GM21367 (cell line): ENCODE results near the gene COPE.
"Not testable (repeated sequence)": the region's sequence is repeated elsewhere in the genome, so short reads cannot be mapped to it uniquely, and the experiment has no call there.

Experiments
- ATAC-seq: cut with Tn5 transposase; IDR thresholded peaks from one replicate; pipeline ENCODE4 v1.9.1; 2021; ENCODE audit not compliant: unreplicated experiment

COPE gene

GRCh38 chr19:18908917-18909619 is 10.1 kb downstream of the COPE start:
- ATAC-seq: no peak

DNA sequence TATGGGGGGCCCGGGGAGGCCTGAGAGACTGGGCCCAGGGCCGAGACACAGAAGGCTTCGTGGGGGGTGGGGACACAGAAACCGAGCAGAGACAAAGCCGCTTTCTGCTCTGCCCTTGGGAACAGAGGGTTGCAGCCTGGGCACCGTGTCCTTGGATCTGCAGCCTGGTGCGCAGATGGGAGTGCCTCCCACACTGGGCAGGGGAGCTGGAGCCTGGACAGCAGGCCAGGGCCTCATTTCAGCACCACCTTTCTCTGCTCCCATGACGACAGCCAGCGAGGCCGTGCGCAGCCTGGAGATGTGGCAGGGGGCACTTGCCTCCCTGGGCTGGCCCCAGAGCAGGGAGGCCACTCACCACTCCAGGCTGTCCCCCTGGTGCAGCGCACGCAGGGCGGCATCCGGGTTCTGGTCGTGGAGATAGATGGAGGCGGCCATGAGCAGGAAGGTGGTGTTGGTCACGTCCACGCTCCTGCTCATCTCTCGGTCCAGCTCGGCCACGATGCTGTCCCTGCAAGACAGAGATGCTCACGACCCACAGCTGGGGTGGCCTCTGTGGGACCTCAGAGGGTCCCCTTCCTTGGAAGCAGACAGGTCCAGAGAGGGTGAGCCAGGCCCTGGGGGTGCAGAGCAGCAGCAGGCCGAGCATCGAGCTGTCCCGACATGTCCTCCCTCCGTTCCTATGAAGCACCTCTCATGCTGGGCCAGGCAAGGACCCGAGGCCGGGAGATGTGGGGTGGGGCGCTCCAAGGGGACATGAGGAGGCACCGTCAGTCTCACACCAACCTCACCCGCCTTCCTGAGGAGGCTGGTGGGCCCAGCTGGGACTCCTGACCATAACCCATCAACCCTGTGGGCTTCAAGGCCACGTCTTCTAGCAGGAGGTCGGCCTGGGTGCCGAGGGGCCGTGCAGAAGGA is 12.3 kb downstream of the COPE start:
- ATAC-seq: no peak

DNA sequence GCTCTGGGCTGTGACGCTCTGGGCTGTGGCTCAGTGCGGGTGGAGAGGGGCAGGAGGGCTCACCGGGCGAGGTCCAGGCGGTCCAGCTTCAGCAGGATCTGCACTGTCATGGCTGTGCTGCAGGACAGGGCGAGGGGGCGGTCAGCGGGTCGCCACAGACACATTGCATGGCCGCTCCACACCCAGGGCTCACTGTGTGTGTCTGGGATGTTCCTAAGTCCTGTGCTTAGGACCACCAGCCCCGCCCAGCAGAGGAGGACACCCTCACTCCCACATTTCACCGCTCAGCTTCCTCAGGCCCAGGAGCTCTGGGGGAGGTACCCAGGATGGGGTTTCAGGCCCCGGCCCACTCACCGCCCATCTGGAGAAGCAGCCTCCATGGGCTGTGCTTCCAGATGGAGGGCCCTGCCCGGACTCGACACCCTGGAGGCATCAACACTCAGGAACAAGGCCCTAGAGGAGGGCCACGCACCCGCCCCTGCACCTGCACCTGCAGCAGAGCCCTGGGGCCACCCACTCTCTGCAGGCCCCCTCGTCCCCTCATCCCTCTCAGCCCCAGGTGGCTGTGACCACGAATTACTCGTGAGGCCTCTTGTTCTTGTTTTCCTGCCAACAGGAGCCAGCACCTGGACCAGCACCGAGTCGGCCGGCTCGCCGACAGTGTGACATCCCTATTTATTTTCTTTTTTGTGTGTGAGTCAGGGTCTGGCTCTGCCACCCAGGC is 13.5 kb downstream of the COPE start:
- no peak for ATAC-seq

- ATAC-seq: no peak
These were observed 14.1 kb downstream of the COPE start for GRCh38 chr19:18905058-18905456.

DNA sequence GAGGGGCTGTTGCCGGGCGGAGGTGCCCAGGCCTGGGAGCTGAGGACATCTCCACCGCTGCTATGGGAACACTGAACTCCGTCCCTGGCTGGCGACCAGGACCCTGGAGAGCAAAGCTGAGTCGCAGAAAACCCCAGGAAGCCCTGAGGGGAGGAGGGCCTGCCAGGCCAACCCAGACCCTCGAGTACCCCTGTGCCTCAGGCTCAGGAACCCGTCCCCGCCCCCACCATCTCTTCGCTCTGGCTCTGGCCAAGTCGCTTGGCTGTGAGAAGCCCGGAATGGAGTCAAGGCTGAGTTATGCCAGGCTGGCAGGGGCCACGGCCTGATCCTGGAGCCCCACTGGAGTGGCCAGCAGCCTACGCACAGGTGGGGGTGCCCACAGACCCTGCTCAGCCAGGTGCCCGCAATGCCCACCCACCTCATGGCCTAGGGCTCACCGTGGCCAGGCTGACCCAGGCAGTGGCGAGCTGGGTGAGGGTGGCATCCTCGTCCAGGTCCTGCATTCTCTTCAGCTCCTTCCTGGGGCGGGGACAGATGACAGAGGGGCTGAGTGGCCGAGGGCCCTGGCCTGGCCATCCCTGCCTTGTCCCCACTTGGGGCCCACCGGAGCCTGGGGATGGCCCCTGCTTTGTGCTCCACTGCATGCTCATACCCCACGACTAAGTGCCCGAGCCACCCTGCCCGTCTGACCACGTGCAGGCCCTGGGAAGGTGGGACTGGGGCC is 14.7 kb downstream of the COPE start:
- ATAC-seq: no peak

DNA sequence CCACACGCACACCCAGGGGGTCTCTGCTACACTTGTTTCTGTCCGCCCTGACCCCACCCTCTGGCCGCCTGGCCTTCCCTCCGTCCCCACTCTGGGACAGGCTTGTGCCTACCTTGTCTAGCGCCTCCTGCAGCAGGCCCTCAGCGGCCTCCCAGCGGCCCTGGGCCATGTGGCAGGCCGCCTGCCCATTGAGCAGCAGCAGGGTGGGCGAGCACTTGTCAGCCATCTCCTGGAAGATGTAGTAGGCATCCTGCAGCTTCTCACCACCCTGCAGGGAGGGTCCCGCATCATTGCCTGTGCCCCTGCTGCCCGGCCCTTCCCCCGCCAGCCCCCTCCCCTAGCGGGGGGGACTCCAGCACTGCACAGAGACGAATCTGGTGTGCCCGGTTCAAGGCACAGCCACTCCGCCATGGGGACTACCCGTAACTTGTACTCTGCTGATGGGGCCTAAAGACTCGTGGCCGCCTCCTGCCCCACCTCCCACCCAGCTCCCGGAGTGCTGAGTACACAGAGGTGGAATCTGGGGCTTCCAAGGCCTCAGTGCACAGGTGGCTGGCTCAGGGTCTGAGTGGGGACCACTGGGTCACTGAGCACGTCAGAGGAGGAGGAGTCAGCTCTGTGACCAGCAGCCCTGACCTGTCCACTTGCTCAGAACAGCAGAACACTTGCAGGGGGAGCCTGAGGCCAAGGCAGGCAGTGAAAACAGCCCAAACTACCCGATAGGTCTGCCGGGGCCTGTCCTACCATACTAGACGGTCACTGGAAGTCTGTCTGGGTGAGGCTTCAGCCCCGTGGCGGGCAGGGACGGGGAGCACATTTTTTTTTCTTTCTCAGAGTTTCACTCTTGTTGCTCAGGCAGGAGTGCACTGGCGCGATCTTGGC is 15.8 kb downstream of the COPE start:
- ATAC-seq: no peak

- ATAC-seq: not testable (repeated sequence)
These were observed 16.7 kb downstream of the COPE start for GRCh38 chr19:18902519-18902918.

GRCh38 chr19:18901491-18901890 is 17.7 kb downstream of the COPE start:
- no peak for ATAC-seq

GRCh38 chr19:18900700-18901481 is 18.3 kb downstream of the COPE start:
- no peak for ATAC-seq

DNA sequence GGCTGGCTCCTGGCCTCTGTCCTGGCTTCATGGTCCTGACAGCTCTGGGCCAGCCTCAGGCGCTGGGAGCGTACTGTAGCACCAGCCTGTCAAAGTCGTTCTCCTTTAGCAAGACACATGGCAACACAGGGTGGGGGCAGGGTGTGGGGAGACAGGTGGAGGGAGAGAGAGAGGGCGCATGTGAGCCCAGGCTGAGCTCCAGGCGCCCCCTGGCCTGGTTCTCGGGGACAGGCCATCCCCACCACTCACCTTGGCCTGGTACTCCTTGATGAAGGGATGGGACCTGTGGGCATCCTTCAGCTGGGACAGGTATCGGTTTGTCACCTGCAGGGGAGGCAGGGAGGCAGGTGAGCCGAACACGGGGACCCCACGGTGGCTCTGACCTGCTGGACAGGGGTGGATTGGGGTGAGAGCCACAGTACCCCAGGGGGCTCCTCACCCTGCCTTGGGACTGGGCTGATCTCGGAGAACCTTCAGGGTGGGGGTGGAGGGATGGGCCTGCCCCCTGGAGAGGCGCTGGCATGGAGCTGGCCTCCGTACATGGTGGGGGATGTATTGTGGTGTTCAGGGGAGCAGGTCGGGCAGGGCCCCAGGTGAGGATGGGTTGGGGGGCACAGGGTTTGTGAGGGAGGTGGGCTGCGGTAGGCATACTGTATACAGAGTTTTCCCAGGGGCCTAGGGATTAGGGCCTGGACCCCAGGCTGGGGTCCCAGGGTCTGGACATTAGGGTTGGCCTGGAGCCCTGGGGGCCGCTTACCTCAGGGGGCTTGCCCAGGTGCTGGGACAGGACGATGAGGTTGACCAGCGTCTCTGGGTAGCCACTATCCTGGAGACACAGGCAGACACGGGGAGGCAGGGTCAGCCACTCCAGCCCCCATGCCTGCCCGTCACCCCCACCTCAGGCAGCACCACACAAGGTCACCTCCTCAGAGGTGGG is 19.3 kb downstream of the COPE start:
- ATAC-seq: no peak

GRCh38 chr19:18898607-18899408 is 20.4 kb downstream of the COPE start:
- ATAC-seq: no peak

DNA sequence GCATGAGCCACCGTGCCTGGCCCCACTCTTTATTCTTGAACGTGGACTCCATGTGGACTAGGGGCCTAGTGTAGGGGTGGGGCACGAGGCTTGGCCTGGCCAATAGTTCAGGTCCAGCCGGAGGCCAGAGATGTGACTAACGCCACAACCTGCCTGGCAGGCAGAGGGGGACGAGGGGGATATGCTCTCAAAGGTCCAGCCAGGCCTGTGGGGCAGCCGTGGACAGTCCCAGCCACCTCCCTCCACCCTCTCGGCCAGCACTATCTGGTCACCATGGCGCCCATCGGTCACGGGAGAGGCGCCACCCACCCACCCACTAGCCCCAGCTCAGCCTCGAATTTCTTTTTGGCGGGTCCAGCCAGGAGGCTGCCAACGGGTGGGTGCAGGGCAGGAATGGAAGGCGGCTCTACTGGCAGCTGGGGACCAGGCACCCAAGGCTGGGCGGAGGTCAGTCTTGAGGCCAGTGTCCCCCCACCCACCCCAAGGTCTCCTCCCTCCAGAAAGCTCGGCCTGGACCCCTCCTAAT is 21.0 kb downstream of the COPE start:
- ATAC-seq: no peak

- ATAC-seq: no peak
These were observed 21.8 kb downstream of the COPE start for GRCh38 chr19:18897094-18898029.

DNA sequence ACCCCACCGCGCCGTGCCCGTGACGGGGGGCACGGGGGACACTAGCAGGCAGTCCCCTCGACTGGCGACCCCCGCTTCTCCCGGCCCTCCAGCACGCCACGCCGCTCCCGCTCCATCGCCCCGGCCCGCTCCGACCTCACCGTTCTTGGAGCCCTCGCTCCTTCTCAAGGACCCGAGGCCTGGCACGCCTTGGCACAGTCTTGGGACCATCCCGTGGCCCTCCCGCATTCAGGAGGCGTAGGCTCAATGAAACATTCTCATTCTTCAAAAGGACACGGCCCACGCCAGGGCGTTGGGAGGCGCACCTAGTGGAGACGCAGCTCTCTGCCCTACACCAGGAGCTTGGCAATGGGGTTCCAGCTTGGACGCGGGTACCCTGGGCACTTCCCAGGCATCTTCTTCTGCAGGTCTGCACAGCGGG is 22.8 kb downstream of the COPE start:
- ATAC-seq: no peak

GRCh38 chr19:18895824-18896341 is 23.3 kb downstream of the COPE start, which contains the start of gene CERS1:
CERS1 (minus strand) TSS chr19:18896158; CDS start chr19:18896072, 86 bp downstream.
- ATAC-seq: no peak
